NCI-H748 treated with DMSO at 0.1 percent for 48 hours (cell line): ENCODE data around the gene GPC5.

Source experiments
- DNase-seq: peaks from one replicate; lab custom pipeline; 2025; lab: John Stamatoyannopoulos, UW

GPC5 gene

GRCh38 chr13:91978571-91978970 is 580.1 kb downstream of the GPC5 start:
- DNase-seq = no peak

- DNase-seq = no peak
These were observed 588.5 kb downstream of the GPC5 start for GRCh38 chr13:91986761-91987483.

- no peak for DNase-seq
These were observed 589.9 kb downstream of the GPC5 start for GRCh38 chr13:91988331-91988730.

GRCh38 chr13:92012787-92013186 is 614.4 kb downstream of the GPC5 start:
- DNase-seq = no peak

- no peak for DNase-seq
These were observed 619.3 kb downstream of the GPC5 start for GRCh38 chr13:92017737-92018136.

- no peak for DNase-seq
These were observed 630.3 kb downstream of the GPC5 start for GRCh38 chr13:92028695-92029094.

- no peak for DNase-seq
These were observed 631.2 kb downstream of the GPC5 start for GRCh38 chr13:92029641-92030040.

GRCh38 chr13:92038905-92039304 is 640.5 kb downstream of the GPC5 start:
- no peak for DNase-seq

- DNase-seq = no peak
These were observed 644.1 kb downstream of the GPC5 start for GRCh38 chr13:92042522-92042921.

GRCh38 chr13:92044351-92044750 is 645.9 kb downstream of the GPC5 start:
- no peak for DNase-seq

GRCh38 chr13:92054389-92054788 is 656.0 kb downstream of the GPC5 start:
- DNase-seq = no peak

- DNase-seq = peak; percentile 6
These were observed 676.2 kb downstream of the GPC5 start for GRCh38 chr13:92074658-92075057.

- no peak for DNase-seq
These were observed 699.0 kb downstream of the GPC5 start for GRCh38 chr13:92097337-92097903.

GRCh38 chr13:92101801-92102200 is 703.4 kb downstream of the GPC5 start:
- no peak for DNase-seq

GRCh38 chr13:92103689-92104153 is 705.3 kb downstream of the GPC5 start:
- DNase-seq = peak; percentile 66

- DNase-seq = no peak
These were observed 723.9 kb downstream of the GPC5 start for GRCh38 chr13:92122186-92122853.

- no peak for DNase-seq
These were observed 728.0 kb downstream of the GPC5 start for GRCh38 chr13:92126399-92126798.

GRCh38 chr13:92135509-92135908 is 737.1 kb downstream of the GPC5 start:
- no peak for DNase-seq

GRCh38 chr13:92136449-92137155 is 738.2 kb downstream of the GPC5 start:
- no peak for DNase-seq

- no peak for DNase-seq
These were observed 739.1 kb downstream of the GPC5 start for GRCh38 chr13:92137520-92137919.

- DNase-seq = no peak
These were observed 745.3 kb downstream of the GPC5 start for GRCh38 chr13:92143766-92144165.

- no peak for DNase-seq
These were observed 752.2 kb downstream of the GPC5 start for GRCh38 chr13:92150606-92151005.

GRCh38 chr13:92158346-92158745 is 759.9 kb downstream of the GPC5 start:
- no peak for DNase-seq
